ENCODE results near the gene FRMD4B. TPM values are rescaled to one million over a fixed set of nuclear protein-coding genes. Genes with fewer than 3 reads are reported as not detected.
"Not testable (repeated sequence)": the region's sequence is repeated elsewhere in the genome, so short reads cannot be mapped to it uniquely, and the experiment has no call there.

Gene FRMD4B
- total RNA-seq, 3 donors from 2014 or later, result 31.1 to 49.5 (median 35.0) TPM

DNA sequence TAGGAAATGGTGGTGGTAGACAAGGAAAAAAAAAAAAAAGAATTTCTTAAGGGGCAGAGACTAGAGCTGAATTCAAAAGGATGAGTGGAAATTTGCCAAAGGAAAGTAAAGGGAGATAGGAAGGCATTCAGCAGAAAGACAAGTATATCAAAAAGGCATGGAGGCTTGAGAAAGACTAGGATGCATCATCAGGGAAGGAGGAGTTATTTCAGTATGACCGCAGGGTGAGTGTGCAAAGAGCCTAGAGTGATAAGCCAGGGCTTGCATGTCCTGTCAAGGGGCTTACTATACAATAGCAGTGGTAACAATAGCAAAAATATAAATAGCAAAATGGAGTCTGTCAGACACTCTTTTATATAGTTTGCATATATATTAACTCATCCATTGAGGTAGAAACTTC lies 112.0 kb downstream of the FRMD4B start:
- H3K27me3 ChIP-seq, result no peaks in the 10 kb centered on the region
- no peak for TF ChIP-seq POLR2AphosphoS5 (IDR thresholded peaks at IDR 0.05)
- TF ChIP-seq, protein P1, sequence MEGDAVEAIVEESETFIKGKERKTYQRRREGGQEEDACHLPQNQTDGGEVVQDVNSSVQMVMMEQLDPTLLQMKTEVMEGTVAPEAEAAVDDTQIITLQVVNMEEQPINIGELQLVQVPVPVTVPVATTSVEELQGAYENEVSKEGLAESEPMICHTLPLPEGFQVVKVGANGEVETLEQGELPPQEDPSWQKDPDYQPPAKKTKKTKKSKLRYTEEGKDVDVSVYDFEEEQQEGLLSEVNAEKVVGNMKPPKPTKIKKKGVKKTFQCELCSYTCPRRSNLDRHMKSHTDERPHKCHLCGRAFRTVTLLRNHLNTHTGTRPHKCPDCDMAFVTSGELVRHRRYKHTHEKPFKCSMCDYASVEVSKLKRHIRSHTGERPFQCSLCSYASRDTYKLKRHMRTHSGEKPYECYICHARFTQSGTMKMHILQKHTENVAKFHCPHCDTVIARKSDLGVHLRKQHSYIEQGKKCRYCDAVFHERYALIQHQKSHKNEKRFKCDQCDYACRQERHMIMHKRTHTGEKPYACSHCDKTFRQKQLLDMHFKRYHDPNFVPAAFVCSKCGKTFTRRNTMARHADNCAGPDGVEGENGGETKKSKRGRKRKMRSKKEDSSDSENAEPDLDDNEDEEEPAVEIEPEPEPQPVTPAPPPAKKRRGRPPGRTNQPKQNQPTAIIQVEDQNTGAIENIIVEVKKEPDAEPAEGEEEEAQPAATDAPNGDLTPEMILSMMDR (IDR thresholded peaks at IDR 0.05), result no peak
- TF ChIP-seq POLR2A (IDR thresholded peaks at IDR 0.05), result no peak
- intact Hi-C loops (cut with DNase I; ENCODE audit: low total_unique reads), result no loop called here
- DNase-seq (ENCODE audit: low spot score in 2 of 2), result no peak
- no peaks in the 10 kb centered on the region for H3K9me3 ChIP-seq
- no peaks in the 10 kb centered on the region for H3K4me1 ChIP-seq
- H3K4me3 ChIP-seq, result no peak overlapping the region
- no peak overlapping the region for H3K27ac ChIP-seq
- H3K36me3 ChIP-seq, result no peaks in the 10 kb centered on the region

DNA sequence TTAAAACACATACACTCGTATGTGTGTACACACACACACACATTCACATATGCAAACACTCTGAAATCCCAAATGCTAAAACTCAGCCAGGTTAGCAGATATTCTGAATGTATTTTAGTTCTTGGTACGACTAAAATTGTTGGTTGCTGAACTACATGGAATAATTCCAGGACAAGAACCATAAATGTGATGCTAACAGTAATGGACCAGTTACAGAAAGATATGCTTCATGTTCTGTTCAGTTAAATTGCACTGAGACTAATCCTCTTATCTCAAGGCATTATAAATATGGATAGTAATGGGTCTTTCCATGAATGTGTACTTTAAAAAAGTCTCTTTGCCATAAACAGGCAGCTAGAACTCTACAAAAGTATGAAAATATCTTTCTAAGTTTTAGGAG lies 113.3 kb downstream of the FRMD4B start:
- Histone ChIP-seq H3K36me3 (no peaks in the 10 kb centered on the region), H3K4me3 (no peak overlapping the region), H3K9me3 (no peaks in the 10 kb centered on the region), H3K27me3 (no peaks in the 10 kb centered on the region), H3K4me1 (no peaks in the 10 kb centered on the region), H3K27ac (no peak overlapping the region)
- no peak for TF ChIP-seq POLR2AphosphoS5 (IDR thresholded peaks at IDR 0.05)
- TF ChIP-seq, protein P1 (IDR thresholded peaks at IDR 0.05), result no peak
- no peak for TF ChIP-seq POLR2A (IDR thresholded peaks at IDR 0.05)
- intact Hi-C loops (cut with DNase I; ENCODE audit: low total_unique reads), result no loop called here
- no peak for DNase-seq (ENCODE audit: low spot score in 2 of 2)

DNA sequence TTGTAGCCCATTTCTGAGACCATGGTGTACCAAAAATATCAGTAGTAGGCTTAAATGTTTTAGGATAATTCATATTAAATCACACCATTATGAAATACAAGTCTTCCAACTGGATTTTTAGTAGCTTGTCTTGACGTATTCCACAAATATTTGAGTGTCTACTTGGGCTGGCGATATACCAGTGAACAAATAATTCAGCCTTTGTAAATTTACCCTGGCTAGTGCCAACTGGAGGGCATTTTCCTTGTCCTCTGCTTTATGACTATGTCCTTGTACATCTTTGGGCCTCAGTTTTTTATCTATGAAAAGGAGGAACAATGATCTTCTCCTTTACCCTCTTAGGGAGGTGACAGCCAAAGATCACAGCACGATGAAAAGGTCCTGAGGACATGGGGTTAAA lies 114.8 kb downstream of the FRMD4B start:
- H3K4me3 ChIP-seq, result no peak overlapping the region
- H3K4me1 ChIP-seq, result no peaks in the 10 kb centered on the region
- intact Hi-C loops (cut with DNase I; ENCODE audit: low total_unique reads), result no loop called here
- no peaks in the 10 kb centered on the region for H3K36me3 ChIP-seq
- H3K9me3 ChIP-seq, result no peaks in the 10 kb centered on the region
- DNase-seq (ENCODE audit: low spot score in 2 of 2), result no peak
- TF ChIP-seq POLR2A (IDR thresholded peaks at IDR 0.05) (no peak), POLR2AphosphoS5 (IDR thresholded peaks at IDR 0.05) (no peak)
- TF ChIP-seq, protein P1 (IDR thresholded peaks at IDR 0.05), result no peak
- no peaks in the 10 kb centered on the region for H3K27me3 ChIP-seq
- no peak overlapping the region for H3K27ac ChIP-seq

DNA sequence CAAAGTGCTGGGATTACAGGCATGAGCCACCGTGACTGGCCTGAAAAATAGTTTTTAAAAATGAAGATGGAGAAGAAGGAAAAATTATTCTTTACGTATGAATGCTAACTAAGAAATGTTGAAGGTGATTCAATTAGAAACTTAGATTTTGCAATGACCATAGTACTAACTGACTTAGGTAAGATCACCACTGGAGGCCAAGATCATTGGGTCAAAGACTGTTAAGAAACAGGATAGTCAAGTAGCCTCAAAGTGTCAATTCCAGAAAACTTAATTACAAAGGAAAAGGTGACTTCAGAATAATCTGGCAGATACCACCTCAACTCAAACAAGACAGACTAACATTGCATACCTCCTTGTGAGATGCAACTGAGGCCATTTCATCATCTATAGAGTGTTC lies 119.3 kb downstream of the FRMD4B start:
- no peaks in the 10 kb centered on the region for H3K27me3 ChIP-seq
- H3K4me3 ChIP-seq, result no peak overlapping the region
- TF ChIP-seq POLR2A (IDR thresholded peaks at IDR 0.05) (no peak), POLR2AphosphoS5 (IDR thresholded peaks at IDR 0.05) (no peak)
- TF ChIP-seq, protein P1 (IDR thresholded peaks at IDR 0.05), result no peak
- no peaks in the 10 kb centered on the region for H3K4me1 ChIP-seq
- H3K9me3 ChIP-seq, result no peaks in the 10 kb centered on the region
- intact Hi-C loops (cut with DNase I; ENCODE audit: low total_unique reads), result no loop called here
- H3K27ac ChIP-seq, result no peak overlapping the region
- no peak for DNase-seq (ENCODE audit: low spot score in 2 of 2)
- H3K36me3 ChIP-seq, result no peaks in the 10 kb centered on the region

DNA sequence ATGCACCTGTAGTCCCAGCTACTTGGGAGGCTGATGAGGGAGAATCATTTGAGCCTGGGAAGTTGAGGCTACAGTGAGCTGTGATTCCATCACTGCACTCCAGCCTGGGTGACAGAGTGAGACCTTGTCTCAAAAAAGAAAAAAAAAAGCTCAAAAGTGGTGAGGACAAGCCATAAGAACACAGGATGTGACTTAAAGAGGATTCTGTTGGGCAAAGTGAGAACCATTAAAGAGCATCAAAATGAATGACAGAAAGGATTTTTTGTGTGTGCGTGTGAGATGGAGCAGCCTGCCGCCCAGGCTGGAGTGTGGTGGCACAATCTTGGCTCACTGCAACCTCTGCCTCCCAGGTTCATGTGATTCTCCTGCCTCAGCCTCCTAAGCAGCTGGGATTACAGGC lies 119.8 kb downstream of the FRMD4B start:
- H3K4me3 ChIP-seq; H3K36me3 ChIP-seq; H3K4me1 ChIP-seq; H3K9me3 ChIP-seq; H3K27ac ChIP-seq; DNase-seq (ENCODE audit: low spot score in 2 of 2); H3K27me3 ChIP-seq; intact Hi-C loops (cut with DNase I; ENCODE audit: low total_unique reads): not testable (repeated sequence)

DNA sequence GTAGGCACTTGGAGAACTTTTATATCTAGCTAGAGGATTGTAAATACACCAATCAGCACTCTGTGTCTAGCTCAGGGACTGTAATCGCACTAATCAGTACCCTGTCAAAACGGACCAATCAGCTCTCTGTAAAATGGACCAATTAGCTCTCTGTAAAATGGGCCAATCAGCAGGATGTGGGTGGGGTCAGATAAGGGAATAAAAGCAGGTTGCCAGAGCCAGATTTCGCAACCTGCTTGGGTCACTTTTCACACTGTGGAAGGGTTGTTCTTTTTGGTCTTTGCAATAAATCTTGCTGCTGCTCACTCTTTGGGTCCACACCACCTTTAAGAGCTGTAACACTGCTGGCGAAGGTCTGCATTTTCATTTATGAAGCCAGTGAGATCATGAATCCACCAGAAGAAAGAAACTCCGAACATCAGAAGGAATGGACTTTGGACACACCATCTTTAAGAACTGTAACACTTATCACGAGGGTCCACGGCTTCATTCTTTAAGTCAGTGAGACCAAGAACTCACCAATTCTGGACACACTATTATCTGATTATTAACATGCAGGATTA lies 125.0 kb downstream of the FRMD4B start:
- H3K27ac ChIP-seq; H3K36me3 ChIP-seq; H3K4me3 ChIP-seq; intact Hi-C loops (cut with DNase I; ENCODE audit: low total_unique reads); H3K27me3 ChIP-seq; H3K9me3 ChIP-seq; DNase-seq (ENCODE audit: low spot score in 2 of 2); H3K4me1 ChIP-seq: not testable (repeated sequence)
